HEK293 (cell line): ENCODE data around the gene GTF3C1.

Experiments used
- CTCF ChIA-PET: fragments of 350-600 bp; formaldehyde crosslinking; extraction: SDS; loops from one replicate; lab custom pipeline; 2021; ENCODE audit warnings: antibody characterized with exemption; lab: Yijun Ruan, JAX
- POLR2A ChIA-PET: fragments of 300-600 bp; formaldehyde crosslinking; extraction: SDS; loops from one replicate; lab custom pipeline; 2020; ENCODE audit warnings: antibody characterized with exemption, inconsistent platforms; lab: Yijun Ruan, JAX
- H3K27ac ChIP-seq: fragments of 200-500 bp; sonication (Bioruptor generic); 2 replicates; pipeline ENCODE4 v1.5.1; 2014; ENCODE audit warnings: low read depth, low read length, control low read depth, inconsistent platforms; ENCODE audit errors: extremely low read depth
- H3K36me3 ChIP-seq, 2 experiments: fragments of 200-500 bp in 1 of 2; sonication (Bioruptor generic) in 1 of 2; 1 replicate in 1 of 2; 2 replicates in 1 of 2; pipeline ENCODE4 v1.5.1; 2014 to 2017; ENCODE audit warnings: inconsistent platforms in 2 of 2, low read length in 2 of 2; ENCODE audit not compliant: control insufficient read depth in 2 of 2, insufficient read depth in 1 of 2
- H3K4me1 ChIP-seq: fragments of 200-500 bp; sonication (Bioruptor generic); 2 replicates; pipeline ENCODE4 v1.5.1; 2014; ENCODE audit warnings: mild to moderate bottlenecking, low read length, inconsistent platforms; ENCODE audit not compliant: control insufficient read depth, insufficient read depth
- H3K4me3 ChIP-seq: 2 replicates; pipeline ENCODE4 v1.5.1; 2011; ENCODE audit warnings: low read depth, mild to moderate bottlenecking, control low read depth, low read length, moderate library complexity
- H3K9me3 ChIP-seq: fragments of 200-500 bp; sonication (Bioruptor generic); 2 replicates; pipeline ENCODE4 v1.5.1; 2014; ENCODE audit warnings: low read depth, low read length, inconsistent platforms; ENCODE audit not compliant: control insufficient read depth, insufficient read depth
- BCL11B ChIP-seq: fragments of 450-650 bp; formaldehyde crosslinking; IDR thresholded peaks from 2 replicates; pipeline ENCODE4 v1.5.1; 2016; ENCODE audit warnings: low read depth, missing biosample characterization, missing genetic modification characterization
- ELK4 ChIP-seq: IDR thresholded peaks from 2 replicates; pipeline ENCODE4 v1.6.1; 2011; ENCODE audit warnings: mild to moderate bottlenecking, low read depth, low read length, borderline replicate concordance
- HIC1 ChIP-seq: fragments of 450-650 bp; formaldehyde crosslinking; IDR thresholded peaks from 2 replicates; pipeline ENCODE4 v1.5.1; 2016; ENCODE audit warnings: missing biosample characterization, missing genetic modification characterization
- HOXD13 ChIP-seq: sonication (generic); formaldehyde crosslinking; IDR thresholded peaks from 2 replicates; pipeline ENCODE4 v1.8.0; 2022; ENCODE audit warnings: missing genetic modification reagents, borderline replicate concordance
- KLF16 ChIP-seq: fragments of 450-650 bp; formaldehyde crosslinking; IDR thresholded peaks from 2 replicates; pipeline ENCODE4 v1.5.1; 2017; ENCODE audit warnings: missing biosample characterization, missing genetic modification characterization
- KLF7 ChIP-seq: fragments of 450-650 bp; formaldehyde crosslinking; IDR thresholded peaks from 2 replicates; pipeline ENCODE4 v1.5.1; 2016; ENCODE audit warnings: missing biosample characterization, missing genetic modification characterization, borderline replicate concordance
- KLF9 ChIP-seq: fragments of 450-650 bp; formaldehyde crosslinking; IDR thresholded peaks from 2 replicates; pipeline ENCODE4 v1.5.1; 2016; ENCODE audit warnings: missing biosample characterization, missing genetic modification characterization, low read depth
- PBX3 ChIP-seq: sonication (generic); formaldehyde crosslinking; IDR thresholded peaks from 2 replicates; pipeline ENCODE4 v1.8.1; 2022; ENCODE audit warnings: mild to moderate bottlenecking, moderate library complexity, missing genetic modification reagents
- ZBTB26 ChIP-seq: fragments of 450-650 bp; formaldehyde crosslinking; optimal IDR thresholded peaks from 2 replicates; pipeline ENCODE3; 2016; ENCODE audit warnings: missing biosample characterization, mild to moderate bottlenecking, missing genetic modification characterization
- ZBTB48 ChIP-seq: fragments of 450-650 bp; formaldehyde crosslinking; IDR thresholded peaks from 2 replicates; pipeline ENCODE4 v1.5.1; 2016; ENCODE audit warnings: missing biosample characterization, missing genetic modification characterization
- ZNF112 ChIP-seq: fragments of 450-650 bp; formaldehyde crosslinking; IDR thresholded peaks from 2 replicates; pipeline ENCODE4 v1.5.0; 2017; ENCODE audit warnings: missing biosample characterization, missing genetic modification characterization
- ZNF16 ChIP-seq: fragments of 450-650 bp; formaldehyde crosslinking; IDR thresholded peaks from 2 replicates; pipeline ENCODE4 v1.5.1; 2016; ENCODE audit warnings: low read depth, missing biosample characterization, missing genetic modification characterization
- ZNF202 ChIP-seq: fragments of 450-650 bp; formaldehyde crosslinking; IDR thresholded peaks from 2 replicates; pipeline ENCODE4 v1.5.1; 2016; ENCODE audit warnings: missing biosample characterization, missing genetic modification characterization, borderline replicate concordance
- ZNF214 ChIP-seq: fragments of 450-650 bp; formaldehyde crosslinking; IDR thresholded peaks from 2 replicates; pipeline ENCODE4 v1.5.1; 2017; ENCODE audit warnings: missing biosample characterization, mild to moderate bottlenecking, missing genetic modification characterization, borderline replicate concordance
- ZNF23 ChIP-seq: fragments of 450-650 bp; formaldehyde crosslinking; IDR thresholded peaks from 2 replicates; pipeline ENCODE4 v1.5.1; 2016; ENCODE audit warnings: missing biosample characterization, missing genetic modification characterization, borderline replicate concordance
- ZNF266 ChIP-seq: fragments of 450-650 bp; formaldehyde crosslinking; IDR thresholded peaks from 2 replicates; pipeline ENCODE4 v1.5.1; 2016; ENCODE audit warnings: missing biosample characterization, missing genetic modification characterization, low read depth
- ZNF274 ChIP-seq, 2 experiments: fragments of 200-500 bp in 1 of 2; fragments of 450-650 bp in 1 of 2; sonication (Bioruptor generic) in 1 of 2; formaldehyde crosslinking in 1 of 2; IDR thresholded peaks; 2 replicates each; pipeline versions ENCODE4 v1.5.1 to v1.6.1; 2014 to 2016; ENCODE audit warnings: borderline replicate concordance in 1 of 2, inconsistent platforms in 1 of 2, low read length in 1 of 2, missing biosample characterization in 1 of 2, missing genetic modification characterization in 1 of 2
- ZNF302 ChIP-seq: fragments of 450-650 bp; formaldehyde crosslinking; IDR thresholded peaks from 2 replicates; pipeline ENCODE4 v1.5.1; 2016; ENCODE audit warnings: missing biosample characterization, missing genetic modification characterization, low read depth
- ZNF350 ChIP-seq: fragments of 450-650 bp; formaldehyde crosslinking; IDR thresholded peaks from 2 replicates; pipeline ENCODE4 v1.5.0; 2017; ENCODE audit warnings: missing biosample characterization, mild to moderate bottlenecking, missing genetic modification characterization
- ZNF354C ChIP-seq: fragments of 450-650 bp; formaldehyde crosslinking; IDR thresholded peaks from 2 replicates; pipeline ENCODE4 v1.5.1; 2016; ENCODE audit warnings: missing biosample characterization, missing genetic modification characterization, low read depth, borderline replicate concordance
- ZNF548 ChIP-seq: fragments of 450-650 bp; formaldehyde crosslinking; IDR thresholded peaks from 2 replicates; pipeline ENCODE4 v1.5.1; 2016; ENCODE audit warnings: missing biosample characterization, missing genetic modification characterization

Gene GTF3C1

GRCh38 chr16:27481282-27481934 is 68.3 kb downstream of the GTF3C1 start:
- no peak for TF ChIP-seq ZNF214 (tag by site-specific recombination)
- no peak for TF ChIP-seq ZNF202 (tag by site-specific recombination)
- TF ChIP-seq ZNF548 (tag by site-specific recombination): no peak
- TF ChIP-seq ELK4: no peak
- TF ChIP-seq ZNF266 (tag by site-specific recombination): no peak
- TF ChIP-seq ZBTB48 (tag by site-specific recombination): no peak
- TF ChIP-seq ZNF16 (tag by site-specific recombination): no peak
- TF ChIP-seq KLF7: no peak
- no peak for TF ChIP-seq PBX3 (CRISPR knock-in tag)
- TF ChIP-seq ZNF274 (IDR thresholded peaks at IDR 0.05; ENCODE audit: low read length): no peak
- TF ChIP-seq ZNF274 (tag by site-specific recombination; IDR thresholded peaks at IDR 0.05; ENCODE audit: borderline replicate concordance): no peak
- TF ChIP-seq ZNF350 (tag by site-specific recombination): no peak
- TF ChIP-seq KLF9 (tag by site-specific recombination): no peak
- TF ChIP-seq ZBTB26 (tag by site-specific recombination): no peak
- TF ChIP-seq ZNF354C: no peak
- no peak for TF ChIP-seq KLF16 (tag by site-specific recombination)
- no peaks in the 10 kb centered on the region for H3K4me1 ChIP-seq
- ChIA-PET POLR2A (no interaction called here), CTCF (no interaction called here)
- H3K9me3 ChIP-seq: no peaks in the 10 kb centered on the region
- no peak overlapping the region for H3K27ac ChIP-seq
- no peak overlapping the region for H3K4me3 ChIP-seq
- H3K36me3 ChIP-seq: peaks cover 26 to 94% of the 10 kb centered on the region in 2 experiments; a peak in 2 of 3 replicates

GRCh38 chr16:27480761-27481160 is 69.0 kb downstream of the GTF3C1 start:
- ChIA-PET CTCF (no interaction called here), POLR2A (no interaction called here)
- TF ChIP-seq HOXD13 (CRISPR knock-in tag) (no peak), ZNF112 (tag by site-specific recombination) (no peak), KLF16 (tag by site-specific recombination) (no peak), BCL11B (tag by site-specific recombination) (no peak), HIC1 (tag by site-specific recombination) (no peak), ZNF23 (tag by site-specific recombination) (no peak), ZNF302 (tag by site-specific recombination) (no peak), ELK4 (no peak)
- Histone ChIP-seq H3K36me3 (peaks cover 26 to 94% of the 10 kb centered on the region in 2 experiments; a peak in 2 of 3 replicates), H3K4me3 (no peak overlapping the region), H3K27ac (no peak overlapping the region), H3K4me1 (no peaks in the 10 kb centered on the region), H3K9me3 (no peaks in the 10 kb centered on the region)
